Measurements from ENCODE around the gene CAPS2. TPM values are rescaled to one million over a fixed set of nuclear protein-coding genes. Genes with fewer than 3 reads are reported as not detected.

CAPS2 gene
- total RNA-seq, 1 experiment from 2014 or later = 11.8 TPM

DNA sequence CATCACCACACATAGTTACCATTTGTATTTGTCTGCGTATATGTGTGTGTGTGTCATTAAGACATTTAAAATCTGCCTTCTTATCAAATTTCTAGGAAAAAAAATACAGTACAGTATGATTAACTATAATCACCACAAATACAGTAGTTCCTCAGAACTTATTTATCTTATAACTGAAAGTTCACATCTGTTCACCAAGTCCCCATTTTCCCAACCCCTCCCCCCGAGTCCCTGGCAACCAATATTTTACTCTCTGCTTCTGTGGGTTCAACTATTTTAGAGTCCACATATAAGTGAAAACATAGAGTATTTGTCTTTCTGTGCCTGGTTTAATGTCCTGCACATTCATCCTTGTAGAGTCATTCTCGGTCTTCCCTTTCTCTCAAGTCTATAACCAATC is 12.3 kb downstream of the CAPS2 start:
- BruUV-seq (replicated peaks) = no TSS peak
- H3K36me3 Mint-ChIP-seq (ENCODE audit: insufficient read depth, unreplicated experiment) = no peaks in the 10 kb centered on the region
- H3K27me3 Mint-ChIP-seq (ENCODE audit: unreplicated experiment) = no peaks in the 10 kb centered on the region
- intact Hi-C loops (cut with micrococcal nuclease; ENCODE audit: unreplicated experiment) = no loop called here
- TF ChIP-seq, protein P1, sequence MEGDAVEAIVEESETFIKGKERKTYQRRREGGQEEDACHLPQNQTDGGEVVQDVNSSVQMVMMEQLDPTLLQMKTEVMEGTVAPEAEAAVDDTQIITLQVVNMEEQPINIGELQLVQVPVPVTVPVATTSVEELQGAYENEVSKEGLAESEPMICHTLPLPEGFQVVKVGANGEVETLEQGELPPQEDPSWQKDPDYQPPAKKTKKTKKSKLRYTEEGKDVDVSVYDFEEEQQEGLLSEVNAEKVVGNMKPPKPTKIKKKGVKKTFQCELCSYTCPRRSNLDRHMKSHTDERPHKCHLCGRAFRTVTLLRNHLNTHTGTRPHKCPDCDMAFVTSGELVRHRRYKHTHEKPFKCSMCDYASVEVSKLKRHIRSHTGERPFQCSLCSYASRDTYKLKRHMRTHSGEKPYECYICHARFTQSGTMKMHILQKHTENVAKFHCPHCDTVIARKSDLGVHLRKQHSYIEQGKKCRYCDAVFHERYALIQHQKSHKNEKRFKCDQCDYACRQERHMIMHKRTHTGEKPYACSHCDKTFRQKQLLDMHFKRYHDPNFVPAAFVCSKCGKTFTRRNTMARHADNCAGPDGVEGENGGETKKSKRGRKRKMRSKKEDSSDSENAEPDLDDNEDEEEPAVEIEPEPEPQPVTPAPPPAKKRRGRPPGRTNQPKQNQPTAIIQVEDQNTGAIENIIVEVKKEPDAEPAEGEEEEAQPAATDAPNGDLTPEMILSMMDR (IDR thresholded peaks at IDR 0.05; ENCODE audit: unreplicated experiment) = no peak
- CTCF ChIA-PET = no interaction called here
- DNase-seq = no peak
- no peak overlapping the region for H3K27ac Mint-ChIP-seq (ENCODE audit: unreplicated experiment)
- no peak overlapping the region for H3K4me3 Mint-ChIP-seq (ENCODE audit: low read depth, unreplicated experiment)
- H3K4me1 Mint-ChIP-seq (ENCODE audit: low read depth, unreplicated experiment) = peaks cover 8% of the 10 kb centered on the region
- no peaks in the 10 kb centered on the region for H3K9me3 Mint-ChIP-seq (ENCODE audit: low read depth, unreplicated experiment)

GRCh38 chr12:75315518-75315917 is 14.6 kb downstream of the CAPS2 start:
- no peaks in the 10 kb centered on the region for H3K27me3 Mint-ChIP-seq (ENCODE audit: unreplicated experiment)
- no peaks in the 10 kb centered on the region for H3K36me3 Mint-ChIP-seq (ENCODE audit: insufficient read depth, unreplicated experiment)
- no peak overlapping the region for H3K4me3 Mint-ChIP-seq (ENCODE audit: low read depth, unreplicated experiment)
- H3K9me3 Mint-ChIP-seq (ENCODE audit: low read depth, unreplicated experiment) = no peaks in the 10 kb centered on the region
- peaks cover 8% of the 10 kb centered on the region for H3K4me1 Mint-ChIP-seq (ENCODE audit: low read depth, unreplicated experiment)
- no TSS peak for BruUV-seq (replicated peaks)
- no peak overlapping the region for H3K27ac Mint-ChIP-seq (ENCODE audit: unreplicated experiment)
- TF ChIP-seq, protein P1 (IDR thresholded peaks at IDR 0.05; ENCODE audit: unreplicated experiment) = no peak
- DNase-seq = no peak
- CTCF ChIA-PET = interaction anchor here (0.6 kb wide), 1 partner anchor 177 kb away, joined by 3 read pairs; no protein-coding TSS in a partner anchor
- intact Hi-C loops (cut with micrococcal nuclease; ENCODE audit: unreplicated experiment) = no loop called here

DNA sequence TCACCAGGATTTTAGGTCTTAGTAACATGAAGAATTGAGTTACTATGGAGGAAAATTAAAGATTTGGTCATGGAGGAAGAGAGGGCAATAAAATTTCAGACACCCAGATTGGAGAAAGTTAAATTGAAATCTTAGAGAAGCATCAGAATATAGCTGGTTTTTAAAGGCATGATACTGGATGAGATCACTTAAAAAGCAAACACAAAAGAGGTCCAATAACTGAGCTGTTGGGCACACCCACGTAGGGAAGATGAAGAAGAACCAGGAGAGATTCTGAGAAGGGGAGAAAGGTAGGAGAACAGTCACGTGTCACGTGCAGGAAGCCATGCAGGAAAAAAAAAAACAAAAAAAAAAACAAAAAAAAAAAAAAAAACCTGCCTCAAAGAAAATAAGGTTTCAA is 18.8 kb downstream of the CAPS2 start:
- TF ChIP-seq, protein P1 (IDR thresholded peaks at IDR 0.05; ENCODE audit: unreplicated experiment) = no peak
- no peak for DNase-seq
- Mint-ChIP-seq H3K9me3 (ENCODE audit: low read depth, unreplicated experiment) (no peaks in the 10 kb centered on the region), H3K4me3 (ENCODE audit: low read depth, unreplicated experiment) (no peak overlapping the region), H3K27ac (ENCODE audit: unreplicated experiment) (no peak overlapping the region), H3K36me3 (ENCODE audit: insufficient read depth, unreplicated experiment) (no peaks in the 10 kb centered on the region), H3K27me3 (ENCODE audit: unreplicated experiment) (no peaks in the 10 kb centered on the region), H3K4me1 (ENCODE audit: low read depth, unreplicated experiment) (no peaks in the 10 kb centered on the region)
- BruUV-seq (replicated peaks) = no TSS peak
- CTCF ChIA-PET = no interaction called here
- intact Hi-C loops (cut with micrococcal nuclease; ENCODE audit: unreplicated experiment) = no loop called here

DNA sequence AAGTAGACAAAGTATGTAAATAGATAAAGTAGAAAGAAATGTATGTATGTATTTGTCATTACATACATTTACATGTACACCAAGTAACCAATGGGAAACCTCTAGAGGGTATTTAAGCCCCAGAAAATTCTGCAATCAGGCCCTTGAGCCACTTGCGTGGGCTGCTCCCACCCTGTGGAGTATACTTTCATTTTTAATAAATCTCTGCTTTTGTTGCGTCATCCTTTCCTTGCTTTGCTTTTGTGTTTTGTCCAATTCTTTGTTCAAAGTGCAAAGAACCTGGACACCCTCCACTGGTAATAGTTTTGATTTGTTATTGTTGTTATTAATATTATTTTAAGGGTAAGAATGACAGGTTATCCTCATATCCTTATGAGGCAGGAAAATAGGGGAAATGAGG is 21.8 kb downstream of the CAPS2 start:
- TF ChIP-seq, protein P1 (IDR thresholded peaks at IDR 0.05; ENCODE audit: unreplicated experiment) = no peak
- DNase-seq = no peak
- H3K27me3 Mint-ChIP-seq (ENCODE audit: unreplicated experiment) = no peaks in the 10 kb centered on the region
- intact Hi-C loops (cut with micrococcal nuclease; ENCODE audit: unreplicated experiment) = no loop called here
- no peaks in the 10 kb centered on the region for H3K4me1 Mint-ChIP-seq (ENCODE audit: low read depth, unreplicated experiment)
- peaks cover 3% of the 10 kb centered on the region for H3K9me3 Mint-ChIP-seq (ENCODE audit: low read depth, unreplicated experiment)
- H3K27ac Mint-ChIP-seq (ENCODE audit: unreplicated experiment) = no peak overlapping the region
- H3K36me3 Mint-ChIP-seq (ENCODE audit: insufficient read depth, unreplicated experiment) = no peaks in the 10 kb centered on the region
- H3K4me3 Mint-ChIP-seq (ENCODE audit: low read depth, unreplicated experiment) = no peak overlapping the region
- no TSS peak for BruUV-seq (replicated peaks)
- CTCF ChIA-PET = no interaction called here

All from Calu3 (cell line).